NT2/D1 (cell line): ENCODE data around the gene UTF1.
"Not testable (repeated sequence)": the region's sequence is repeated elsewhere in the genome, so short reads cannot be mapped to it uniquely, and the experiment has no call there.

Source experiments
- DNase-seq: peaks from one replicate; pipeline ENCODE4 v3.0.0-alpha.2; 2011; ENCODE audit warnings: low read depth, low spot score
- H3K27me3 ChIP-seq: 2 replicates; pipeline ENCODE4 v1.6.0; 2011; ENCODE audit warnings: mild to moderate bottlenecking; ENCODE audit not compliant: insufficient read length, insufficient read depth
- H3K36me3 ChIP-seq: 2 replicates; pipeline ENCODE4 v1.6.1; 2011; ENCODE audit warnings: mild to moderate bottlenecking, low read length, mixed read lengths; ENCODE audit not compliant: insufficient read depth, insufficient read length
- H3K4me1 ChIP-seq: 2 replicates; pipeline ENCODE4 v1.5.1; 2011; ENCODE audit not compliant: insufficient read depth, insufficient read length
- H3K4me3 ChIP-seq: 2 replicates; pipeline ENCODE4 v1.5.1; 2011; ENCODE audit warnings: low read depth; ENCODE audit not compliant: insufficient read length
- H3K9ac ChIP-seq: 2 replicates; pipeline ENCODE4 v1.6.0; 2011; ENCODE audit warnings: low read depth; ENCODE audit not compliant: insufficient read length
- H3K9me3 ChIP-seq: 2 replicates; pipeline ENCODE4 v1.5.1; 2011; ENCODE audit warnings: mild to moderate bottlenecking, low read length; ENCODE audit not compliant: insufficient read depth
- SUZ12 ChIP-seq: IDR thresholded peaks from 2 replicates; pipeline ENCODE4 v1.6.1; 2011; ENCODE audit not compliant: insufficient read length, insufficient read depth; ENCODE audit errors: extremely low read depth
- YY1 ChIP-seq: IDR thresholded peaks from 2 replicates; pipeline ENCODE4 v1.6.1; 2011; ENCODE audit not compliant: insufficient read length, insufficient read depth
- ZNF274 ChIP-seq: IDR thresholded peaks from 2 replicates; pipeline ENCODE4 v1.6.1; 2011; ENCODE audit warnings: mild to moderate bottlenecking, low read depth, low read length

Gene UTF1

GRCh38 chr10:133231946-133232574, 2.0 kb downstream of the UTF1 start:
- peaks cover 10% of the 10 kb centered on the region for H3K4me1 ChIP-seq
- peak overlapping the region; percentile 11 for H3K4me3 ChIP-seq
- H3K9me3 ChIP-seq: peaks cover 7% of the 10 kb centered on the region; the same call in 1 of the 2 replicates
- H3K9ac ChIP-seq: no peak overlapping the region
- TF ChIP-seq YY1: no peak
- no peak for TF ChIP-seq ZNF274
- no peak for TF ChIP-seq SUZ12
- peaks cover 82% of the 10 kb centered on the region for H3K27me3 ChIP-seq
- H3K36me3 ChIP-seq: no peaks in the 10 kb centered on the region
- DNase-seq: peak; percentile 60

- peaks cover 14% of the 10 kb centered on the region for H3K4me1 ChIP-seq
- H3K4me3 ChIP-seq, DNase-seq, H3K9ac ChIP-seq, H3K36me3 ChIP-seq, H3K9me3 ChIP-seq: not testable (repeated sequence)
- H3K27me3 ChIP-seq: peaks cover 82% of the 10 kb centered on the region
Measured at GRCh38 chr10:133234796-133235195, 4.8 kb downstream of the UTF1 start.

- Histone ChIP-seq H3K27me3 (peaks cover 83% of the 10 kb centered on the region), H3K9ac (no peak overlapping the region), H3K9me3 (peaks cover 7% of the 10 kb centered on the region; the same call in 1 of the 2 replicates), H3K4me3 (no peak overlapping the region), H3K36me3 (no peaks in the 10 kb centered on the region), H3K4me1 (peaks cover 14% of the 10 kb centered on the region)
- TF ChIP-seq SUZ12 (no peak), ZNF274 (no peak), YY1 (no peak)
- DNase-seq: no peak
Measured at GRCh38 chr10:133235265-133235855, 5.3 kb downstream of the UTF1 start.

GRCh38 chr10:133235932-133236331, 5.9 kb downstream of the UTF1 start:
- Histone ChIP-seq H3K9me3 (peaks cover 7% of the 10 kb centered on the region; the same call in 1 of the 2 replicates), H3K36me3 (no peaks in the 10 kb centered on the region), H3K9ac (no peak overlapping the region), H3K27me3 (peaks cover 79% of the 10 kb centered on the region), H3K4me3 (peak overlapping the region; percentile 24), H3K4me1 (peaks cover 14% of the 10 kb centered on the region)
- TF ChIP-seq SUZ12 (no peak), ZNF274 (no peak), YY1 (no peak)
- no peak for DNase-seq

GRCh38 chr10:133236401-133237240, 6.6 kb downstream of the UTF1 start:
- peaks cover 12% of the 10 kb centered on the region for H3K4me1 ChIP-seq
- H3K9ac ChIP-seq: peak overlapping the region; percentile 72
- DNase-seq: no peak
- peaks cover 1% of the 10 kb centered on the region; the same call in 1 of the 2 replicates for H3K9me3 ChIP-seq
- H3K36me3 ChIP-seq: no peaks in the 10 kb centered on the region
- H3K27me3 ChIP-seq: peaks cover 80% of the 10 kb centered on the region
- TF ChIP-seq ZNF274: no peak
- peak; percentile 31 for TF ChIP-seq SUZ12
- H3K4me3 ChIP-seq: peak overlapping the region; percentile 54

- Histone ChIP-seq H3K4me1 (peaks cover 12% of the 10 kb centered on the region), H3K4me3 (peak overlapping the region; percentile 54), H3K27me3 (peaks cover 82% of the 10 kb centered on the region), H3K9ac (peak overlapping the region; percentile 72), H3K36me3 (no peaks in the 10 kb centered on the region), H3K9me3 (no peaks in the 10 kb centered on the region)
- DNase-seq: no peak
- no peak for TF ChIP-seq SUZ12
- TF ChIP-seq YY1: no peak
- TF ChIP-seq ZNF274: no peak
Measured at GRCh38 chr10:133237241-133237587, 7.2 kb downstream of the UTF1 start.
